Activated naive CD8-positive, alpha-beta T cell treated with anti-CD3 and anti-CD28 coated beads, Interleukin-2, amount 50 U/mL, for 16 hours (primary cell): ENCODE results near the gene RAB32.

Experiments used
- DNase-seq: peaks from one replicate; pipeline ENCODE4 v3.0.0-alpha.2; 2020; ENCODE audit warnings: low read depth, low spot score

RAB32 gene

GRCh38 chr6:146582857-146583256 lies 39.2 kb downstream of the RAB32 start:
- no peak for DNase-seq

- no peak for DNase-seq
Observed at GRCh38 chr6:146583966-146584365, 40.3 kb downstream of the RAB32 start.

GRCh38 chr6:146587459-146587858 lies 43.8 kb downstream of the RAB32 start:
- no peak for DNase-seq

GRCh38 chr6:146590492-146590891 lies 46.9 kb downstream of the RAB32 start:
- no peak for DNase-seq

- no peak for DNase-seq
Observed at GRCh38 chr6:146592451-146592850, 48.8 kb downstream of the RAB32 start.

GRCh38 chr6:146593986-146594385 lies 50.4 kb downstream of the RAB32 start:
- DNase-seq: no peak

- DNase-seq: no peak
Observed at GRCh38 chr6:146594495-146594894, 50.9 kb downstream of the RAB32 start.

GRCh38 chr6:146595972-146596731 lies 52.5 kb downstream of the RAB32 start:
- DNase-seq: no peak

GRCh38 chr6:146598772-146599405 lies 55.3 kb downstream of the RAB32 start, which contains the start of gene ADGB:
ADGB (plus strand) TSS chr6:146598972; CDS start chr6:146599041, 69 bp downstream.
- DNase-seq: no peak

GRCh38 chr6:146601352-146601751 lies 57.7 kb downstream of the RAB32 start:
- no peak for DNase-seq

- no peak for DNase-seq
Observed at GRCh38 chr6:146602526-146602925, 58.9 kb downstream of the RAB32 start.
